NCI-H2081 (cell line): ENCODE data around the gene YWHAE.
A peak's percentile ranks its signal among the peaks of the same experiment; 100 is the strongest.
"Not testable (repeated sequence)": the region's sequence is repeated elsewhere in the genome, so short reads cannot be mapped to it uniquely, and the experiment has no call there.

Source experiments
- DNase-seq, 2 experiments: peaks; one replicate each; lab custom pipeline; 2025; lab: John Stamatoyannopoulos, UW

YWHAE gene

GRCh38 chr17:1325766-1326165 lies 74.3 kb downstream of the YWHAE start:
- DNase-seq: no peak

GRCh38 chr17:1324201-1324771 lies 75.7 kb downstream of the YWHAE start:
- DNase-seq: no peak

GRCh38 chr17:1323336-1323735 lies 76.7 kb downstream of the YWHAE start:
- no peak for DNase-seq

- DNase-seq: no peak
Measured at GRCh38 chr17:1322480-1322879, 77.5 kb downstream of the YWHAE start.

GRCh38 chr17:1322014-1322428 lies 78.0 kb downstream of the YWHAE start:
- DNase-seq: no peak

- peak; percentile 76 to 90 for DNase-seq
Measured at GRCh38 chr17:1315891-1316403, 84.1 kb downstream of the YWHAE start.

- DNase-seq: no peak
Measured at GRCh38 chr17:1315409-1315808, 84.6 kb downstream of the YWHAE start.

GRCh38 chr17:1313270-1314005 lies 86.6 kb downstream of the YWHAE start:
- DNase-seq: no peak

- no peak for DNase-seq
Measured at GRCh38 chr17:1312261-1312870, 87.7 kb downstream of the YWHAE start.

- not testable (repeated sequence) for DNase-seq
Measured at GRCh38 chr17:1307829-1308228, 92.2 kb downstream of the YWHAE start.

- no peak for DNase-seq
Measured at GRCh38 chr17:1304962-1305563, 95.0 kb downstream of the YWHAE start.

- no peak for DNase-seq
Measured at GRCh38 chr17:1304522-1304921, 95.5 kb downstream of the YWHAE start.

GRCh38 chr17:1302761-1303160 lies 97.3 kb downstream of the YWHAE start:
- DNase-seq: no peak

- no peak for DNase-seq
Measured at GRCh38 chr17:1301546-1301945, 98.5 kb downstream of the YWHAE start.

- no peak for DNase-seq
Measured at GRCh38 chr17:1300371-1300905, 99.6 kb downstream of the YWHAE start.

- DNase-seq: no peak
Measured at GRCh38 chr17:1299552-1300370, 100.3 kb downstream of the YWHAE start.

GRCh38 chr17:1298606-1299005 lies 101.4 kb downstream of the YWHAE start:
- DNase-seq: no peak
